ENCODE results near the gene ATP8B4.

Gene ATP8B4

DNA sequence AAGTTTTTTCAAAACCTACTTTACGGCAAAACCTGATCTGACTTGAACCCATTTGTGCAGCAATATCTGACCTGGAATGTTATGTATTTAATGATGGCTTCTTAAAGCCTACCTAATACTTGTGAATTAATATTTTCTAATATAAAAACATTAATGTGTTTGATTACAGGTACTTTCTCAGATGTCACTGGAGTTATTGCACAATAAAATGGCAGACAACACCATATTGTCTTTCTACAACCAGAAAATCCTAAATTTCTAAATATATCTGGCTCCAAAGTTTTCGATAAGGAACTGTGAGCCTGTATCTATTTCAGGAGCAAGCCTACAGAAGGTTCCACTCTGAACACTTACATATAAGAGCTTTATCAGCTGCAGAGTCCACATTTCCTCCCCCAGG is 184.5 kb downstream of the ATP8B4 start:
- Histone ChIP-seq H2AFZ (ENCODE audit: low read length) (no peak overlapping the region), H3K4me1 (ENCODE audit: insufficient read depth, low read length, poor library complexity, severe bottlenecking) (no peaks in the 10 kb centered on the region), H3K36me3 (ENCODE audit: insufficient read depth, low read length) (no peaks in the 10 kb centered on the region), H3K9ac (ENCODE audit: low read depth, low read length, poor library complexity, severe bottlenecking) (no peak overlapping the region), H3K27me3 (ENCODE audit: insufficient read depth, low read length, poor library complexity, severe bottlenecking) (no peaks in the 10 kb centered on the region), H3K9me2 (replicated peaks; ENCODE audit: low read depth, low read length) (no peaks in the 10 kb centered on the region), H3K9me3 (ENCODE audit: insufficient read depth, low read depth, low read length) (no peaks in the 10 kb centered on the region), H3K79me2 (ENCODE audit: insufficient read depth, low read length) (no peaks in the 10 kb centered on the region), H3K4me2 (ENCODE audit: low read depth, low read length, poor library complexity, severe bottlenecking) (no peak overlapping the region), H4K20me1 (ENCODE audit: insufficient read depth, low read length, poor library complexity, severe bottlenecking) (no peaks in the 10 kb centered on the region), H3F3A (ENCODE audit: low read depth) (no peaks in the 10 kb centered on the region), H3K4me3 (ENCODE audit: low read length, poor library complexity, severe bottlenecking) (no peak overlapping the region)
- TF ChIP-seq, protein P1, sequence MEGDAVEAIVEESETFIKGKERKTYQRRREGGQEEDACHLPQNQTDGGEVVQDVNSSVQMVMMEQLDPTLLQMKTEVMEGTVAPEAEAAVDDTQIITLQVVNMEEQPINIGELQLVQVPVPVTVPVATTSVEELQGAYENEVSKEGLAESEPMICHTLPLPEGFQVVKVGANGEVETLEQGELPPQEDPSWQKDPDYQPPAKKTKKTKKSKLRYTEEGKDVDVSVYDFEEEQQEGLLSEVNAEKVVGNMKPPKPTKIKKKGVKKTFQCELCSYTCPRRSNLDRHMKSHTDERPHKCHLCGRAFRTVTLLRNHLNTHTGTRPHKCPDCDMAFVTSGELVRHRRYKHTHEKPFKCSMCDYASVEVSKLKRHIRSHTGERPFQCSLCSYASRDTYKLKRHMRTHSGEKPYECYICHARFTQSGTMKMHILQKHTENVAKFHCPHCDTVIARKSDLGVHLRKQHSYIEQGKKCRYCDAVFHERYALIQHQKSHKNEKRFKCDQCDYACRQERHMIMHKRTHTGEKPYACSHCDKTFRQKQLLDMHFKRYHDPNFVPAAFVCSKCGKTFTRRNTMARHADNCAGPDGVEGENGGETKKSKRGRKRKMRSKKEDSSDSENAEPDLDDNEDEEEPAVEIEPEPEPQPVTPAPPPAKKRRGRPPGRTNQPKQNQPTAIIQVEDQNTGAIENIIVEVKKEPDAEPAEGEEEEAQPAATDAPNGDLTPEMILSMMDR (conservative IDR thresholded peaks at IDR 0.05; ENCODE audit: low read length): no peak
- no peak for TF ChIP-seq EZH2phosphoT487 (IDR thresholded peaks at IDR 0.05; ENCODE audit: borderline replicate concordance)

DNA sequence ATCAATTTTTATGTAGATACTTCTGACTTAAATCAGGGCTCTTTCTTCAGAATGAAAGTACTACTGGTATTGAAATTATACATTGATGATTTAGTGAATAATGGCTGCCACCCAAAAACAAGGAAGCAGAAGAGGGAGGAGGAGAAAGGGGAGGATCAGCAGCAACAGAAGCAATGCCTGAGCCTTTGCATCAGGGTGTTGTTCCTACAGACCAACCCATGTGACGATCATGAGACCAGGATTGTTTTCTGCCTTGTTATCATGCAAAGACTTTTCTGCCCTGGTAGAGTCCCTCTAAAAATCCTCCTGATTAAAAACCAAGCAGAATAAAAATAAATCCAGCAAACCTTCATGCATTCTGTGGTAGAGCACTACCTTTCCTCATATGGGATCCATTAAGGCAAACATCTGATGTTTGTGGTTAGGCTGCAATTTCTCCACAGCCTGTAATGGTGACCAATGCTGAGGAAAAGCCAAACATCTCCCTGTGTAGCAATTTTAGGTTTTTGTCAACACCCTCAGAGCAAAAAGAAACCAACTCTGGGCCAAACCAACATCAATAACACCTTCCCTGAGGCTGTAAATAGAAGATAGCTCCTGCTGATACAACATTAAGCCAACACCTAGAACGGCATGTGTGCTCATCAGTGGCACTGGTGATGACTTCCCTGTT is 191.7 kb downstream of the ATP8B4 start:
- no peaks in the 10 kb centered on the region for H3K9me2 ChIP-seq (replicated peaks; ENCODE audit: low read depth, low read length)
- H3K27me3 ChIP-seq (ENCODE audit: insufficient read depth, low read length, poor library complexity, severe bottlenecking): no peaks in the 10 kb centered on the region
- no peak overlapping the region for H3K4me2 ChIP-seq (ENCODE audit: low read depth, low read length, poor library complexity, severe bottlenecking)
- TF ChIP-seq, protein P1 (conservative IDR thresholded peaks at IDR 0.05; ENCODE audit: low read length): no peak
- no peak for TF ChIP-seq EZH2phosphoT487 (IDR thresholded peaks at IDR 0.05; ENCODE audit: borderline replicate concordance)
- no peaks in the 10 kb centered on the region for H4K20me1 ChIP-seq (ENCODE audit: insufficient read depth, low read length, poor library complexity, severe bottlenecking)
- no peaks in the 10 kb centered on the region for H3K9me3 ChIP-seq (ENCODE audit: insufficient read depth, low read depth, low read length)
- no peak overlapping the region for H3K4me3 ChIP-seq (ENCODE audit: low read length, poor library complexity, severe bottlenecking)
- no peak overlapping the region for H2AFZ ChIP-seq (ENCODE audit: low read length)
- no peaks in the 10 kb centered on the region for H3K36me3 ChIP-seq (ENCODE audit: insufficient read depth, low read length)
- H3K9ac ChIP-seq (ENCODE audit: low read depth, low read length, poor library complexity, severe bottlenecking): no peak overlapping the region
- H3F3A ChIP-seq (ENCODE audit: low read depth): no peaks in the 10 kb centered on the region
- no peaks in the 10 kb centered on the region for H3K4me1 ChIP-seq (ENCODE audit: insufficient read depth, low read length, poor library complexity, severe bottlenecking)
- no peaks in the 10 kb centered on the region for H3K79me2 ChIP-seq (ENCODE audit: insufficient read depth, low read length)

DNA sequence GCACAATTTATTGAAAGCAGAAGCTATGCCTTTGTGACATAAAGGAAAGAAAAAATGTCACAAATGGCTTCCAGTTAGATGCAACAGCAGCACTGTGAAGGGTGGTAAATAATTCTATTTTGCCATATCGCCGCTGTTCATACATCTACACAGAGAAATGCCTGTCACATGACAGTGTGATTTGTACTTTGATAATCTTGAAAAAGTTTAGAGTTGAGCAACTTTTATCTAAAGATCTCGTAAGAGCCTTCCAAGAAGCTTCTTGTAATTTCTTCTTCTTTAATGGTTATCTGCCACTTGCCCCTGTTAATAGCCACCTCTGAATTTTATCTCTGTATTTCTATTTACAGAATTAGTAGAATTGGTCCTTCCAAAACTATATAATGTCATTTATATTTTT is 192.3 kb downstream of the ATP8B4 start:
- Histone ChIP-seq H3K4me2 (ENCODE audit: low read depth, low read length, poor library complexity, severe bottlenecking) (no peak overlapping the region), H3K9me3 (ENCODE audit: insufficient read depth, low read depth, low read length) (no peaks in the 10 kb centered on the region), H3K9ac (ENCODE audit: low read depth, low read length, poor library complexity, severe bottlenecking) (no peak overlapping the region), H3K27me3 (ENCODE audit: insufficient read depth, low read length, poor library complexity, severe bottlenecking) (no peaks in the 10 kb centered on the region), H3K4me3 (ENCODE audit: low read length, poor library complexity, severe bottlenecking) (no peak overlapping the region), H4K20me1 (ENCODE audit: insufficient read depth, low read length, poor library complexity, severe bottlenecking) (no peaks in the 10 kb centered on the region), H3K4me1 (ENCODE audit: insufficient read depth, low read length, poor library complexity, severe bottlenecking) (no peaks in the 10 kb centered on the region), H3K36me3 (ENCODE audit: insufficient read depth, low read length) (no peaks in the 10 kb centered on the region), H3K9me2 (replicated peaks; ENCODE audit: low read depth, low read length) (no peaks in the 10 kb centered on the region), H3K79me2 (ENCODE audit: insufficient read depth, low read length) (no peaks in the 10 kb centered on the region), H3F3A (ENCODE audit: low read depth) (no peaks in the 10 kb centered on the region), H2AFZ (ENCODE audit: low read length) (no peak overlapping the region)
- no peak for TF ChIP-seq EZH2phosphoT487 (IDR thresholded peaks at IDR 0.05; ENCODE audit: borderline replicate concordance)
- TF ChIP-seq, protein P1 (conservative IDR thresholded peaks at IDR 0.05; ENCODE audit: low read length): no peak

Data from Loucy (cell line).